ENCODE data around the gene PLB1. TPM values are rescaled to one million over a fixed set of nuclear protein-coding genes. Genes with fewer than 3 reads are reported as not detected.

PLB1 gene
- total and polyA plus RNA-seq, 9 of the 15 experiments (the other 6 are each of a cell fraction or from before 2014, with no cell fraction given): 0.01 to 0.09 (median 0.07) TPM; not detected in 2

DNA sequence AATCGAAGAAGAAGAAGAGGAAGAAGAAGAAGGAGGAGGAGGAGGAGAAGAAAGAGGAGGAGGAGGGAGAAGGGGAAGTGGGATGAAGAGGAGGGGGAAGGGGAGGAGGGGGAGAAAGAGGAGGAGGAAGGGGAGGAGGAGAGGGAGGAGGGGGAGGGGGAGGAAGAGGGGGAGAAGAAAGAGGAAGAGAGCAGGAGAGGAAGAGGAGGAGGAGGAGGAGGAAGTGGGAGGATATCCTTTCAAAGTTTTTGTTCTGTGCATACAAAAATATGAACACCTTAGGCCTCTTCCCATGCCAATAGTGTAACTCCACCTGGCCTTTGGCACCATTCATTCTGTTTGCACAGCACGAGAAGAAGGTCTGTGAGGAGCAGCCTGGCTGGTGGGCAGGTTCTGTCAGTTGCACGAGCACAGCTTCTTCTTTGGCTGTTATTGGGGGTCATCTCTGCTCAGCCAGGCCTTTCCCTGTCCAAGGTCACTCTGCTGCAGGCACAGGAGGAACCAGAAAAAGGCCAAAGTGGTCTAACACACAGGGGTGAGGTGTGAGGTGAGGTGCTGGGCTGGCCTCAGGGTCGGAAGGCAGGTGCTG lies 25.8 kb upstream of the PLB1 start:
- 0% methylated on average over 4 of the region's 4 CpGs for WGBS (ENCODE audit: insufficient coverage, low coverage, missing lambda C conversion rate)
- Histone ChIP-seq H3K4me3 (no peak overlapping the region), H3K9ac (ENCODE audit: insufficient read depth in 1 of 2, low read depth in 2 of 2, low read length in 2 of 2) (no peak overlapping the region), H3K27ac (ENCODE audit: extremely low read depth, low read depth, low read length) (no peak overlapping the region), H4K20me1 (replicated peaks; ENCODE audit: control insufficient read depth, insufficient read depth, low read length) (no peaks in the 10 kb centered on the region), H3K4me2 (ENCODE audit: insufficient read depth, low read length) (no peak overlapping the region), H3K9me3 (replicated peaks; ENCODE audit: control insufficient read depth, insufficient read depth, low read depth, low read length) (no peaks in the 10 kb centered on the region), H3K27me3 (ENCODE audit: control insufficient read depth in 2 of 2, insufficient read depth in 2 of 2, low read length in 2 of 2) (peaks cover 0 to 15% of the 10 kb centered on the region in 2 experiments; a peak in 3 of 5 replicates), H3K36me3 (ENCODE audit: control insufficient read depth, insufficient read depth, low read length) (no peaks in the 10 kb centered on the region), H3K4me1 (replicated peaks in 1 of 2; ENCODE audit: control insufficient read depth in 2 of 2, insufficient read depth in 2 of 2, low read length in 2 of 2) (no peaks in the 10 kb centered on the region; a peak in 1 of 5 replicates), H2AFZ (ENCODE audit: low read depth, low read length) (no peak overlapping the region; the same call in 1 of the 2 replicates), H3K9me1 (ENCODE audit: control insufficient read depth, insufficient read depth, low read length) (no peaks in the 10 kb centered on the region), H3K79me2 (ENCODE audit: control insufficient read depth, insufficient read depth, low read length) (no peaks in the 10 kb centered on the region)
- peak; percentile 64; the same call in 1 of the 2 replicates for TF ChIP-seq ZNF263 (CRISPR knock-in tag; IDR thresholded peaks at IDR 0.05; ENCODE audit: borderline replicate concordance)
- TF ChIP-seq ARID2 (IDR thresholded peaks at IDR 0.05): no peak
- TF ChIP-seq SPI1 (IDR thresholded peaks at IDR 0.05; ENCODE audit: borderline replicate concordance, low read depth, low read length): peak; percentile 1; the same call in 1 of the 2 replicates
- ATAC-seq (no peak), FAIRE-seq (no peak), DNase-seq (ENCODE audit: extremely low read depth in 1 of 4, low spot score in 3 of 4) (no peak)
- POLR2A ChIA-PET: no interaction called here
- in situ Hi-C loops (cut with MboI) (no loop called here), intact Hi-C loops (cut with micrococcal nuclease) (no loop called here)
- BruUV-seq (replicated peaks): no TSS peak
- CTCF ChIA-PET (ENCODE audit: low intra/inter-chr PET ratio): no interaction called here

DNA sequence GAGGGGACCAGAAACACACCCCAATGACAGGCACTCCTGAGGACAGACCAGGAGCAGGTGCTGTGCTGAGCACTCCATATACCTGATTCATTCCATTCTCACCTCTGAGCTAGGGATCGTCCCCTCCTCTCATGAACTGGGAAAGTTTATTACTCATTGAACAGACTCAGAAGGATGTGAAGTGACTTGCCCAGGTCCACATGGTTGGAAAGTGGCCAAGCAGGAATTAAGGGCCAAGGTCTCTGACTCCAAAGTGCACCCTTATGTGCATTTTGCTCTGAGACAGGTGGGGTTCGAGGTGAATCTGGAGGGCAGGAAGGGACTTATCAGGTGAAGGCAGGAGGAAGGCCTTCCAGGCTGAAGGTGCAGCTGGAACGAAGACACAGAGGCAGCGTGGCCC lies 25.1 kb upstream of the PLB1 start:
- H3K27ac ChIP-seq (ENCODE audit: extremely low read depth, low read depth, low read length): no peak overlapping the region
- H4K20me1 ChIP-seq (replicated peaks; ENCODE audit: control insufficient read depth, insufficient read depth, low read length): no peaks in the 10 kb centered on the region
- no peaks in the 10 kb centered on the region for H3K36me3 ChIP-seq (ENCODE audit: control insufficient read depth, insufficient read depth, low read length)
- no peak overlapping the region for H3K4me3 ChIP-seq
- no TSS peak for BruUV-seq (replicated peaks)
- no peak overlapping the region for H2AFZ ChIP-seq (ENCODE audit: low read depth, low read length)
- ATAC-seq (no peak), DNase-seq (ENCODE audit: extremely low read depth in 1 of 4, low spot score in 3 of 4) (no peak), FAIRE-seq (no peak)
- no peaks in the 10 kb centered on the region for H3K9me1 ChIP-seq (ENCODE audit: control insufficient read depth, insufficient read depth, low read length)
- 6% methylated on average over 4 of the region's 4 CpGs for WGBS (ENCODE audit: insufficient coverage, low coverage, missing lambda C conversion rate)
- CTCF ChIA-PET (ENCODE audit: low intra/inter-chr PET ratio): no interaction called here
- H3K9ac ChIP-seq (ENCODE audit: insufficient read depth in 1 of 2, low read depth in 2 of 2, low read length in 2 of 2): no peak overlapping the region; a peak in 1 of 4 replicates
- peaks cover 0 to 14% of the 10 kb centered on the region in 2 experiments; a peak in 2 of 5 replicates for H3K27me3 ChIP-seq (ENCODE audit: control insufficient read depth in 2 of 2, insufficient read depth in 2 of 2, low read length in 2 of 2)
- no peak overlapping the region for H3K4me2 ChIP-seq (ENCODE audit: insufficient read depth, low read length)
- H3K79me2 ChIP-seq (ENCODE audit: control insufficient read depth, insufficient read depth, low read length): no peaks in the 10 kb centered on the region
- intact Hi-C loops (cut with micrococcal nuclease): no loop called here
- H3K4me1 ChIP-seq (replicated peaks in 1 of 2; ENCODE audit: control insufficient read depth in 2 of 2, insufficient read depth in 2 of 2, low read length in 2 of 2): no peaks in the 10 kb centered on the region; a peak in 1 of 5 replicates
- POLR2A ChIA-PET: no interaction called here
- no peaks in the 10 kb centered on the region for H3K9me3 ChIP-seq (replicated peaks; ENCODE audit: control insufficient read depth, insufficient read depth, low read depth, low read length)
- in situ Hi-C loops (cut with MboI): no loop called here
- 0 out of 2 replicates have a peak, but pooled peaks have one; percentile 51 for TF ChIP-seq ZNF134 (CRISPR knock-in tag; conservative IDR thresholded peaks at IDR 0.05)
- TF ChIP-seq SAFB (IDR thresholded peaks at IDR 0.05; ENCODE audit: borderline replicate concordance, low read depth, low read length): no peak
- TF ChIP-seq, protein P1, sequence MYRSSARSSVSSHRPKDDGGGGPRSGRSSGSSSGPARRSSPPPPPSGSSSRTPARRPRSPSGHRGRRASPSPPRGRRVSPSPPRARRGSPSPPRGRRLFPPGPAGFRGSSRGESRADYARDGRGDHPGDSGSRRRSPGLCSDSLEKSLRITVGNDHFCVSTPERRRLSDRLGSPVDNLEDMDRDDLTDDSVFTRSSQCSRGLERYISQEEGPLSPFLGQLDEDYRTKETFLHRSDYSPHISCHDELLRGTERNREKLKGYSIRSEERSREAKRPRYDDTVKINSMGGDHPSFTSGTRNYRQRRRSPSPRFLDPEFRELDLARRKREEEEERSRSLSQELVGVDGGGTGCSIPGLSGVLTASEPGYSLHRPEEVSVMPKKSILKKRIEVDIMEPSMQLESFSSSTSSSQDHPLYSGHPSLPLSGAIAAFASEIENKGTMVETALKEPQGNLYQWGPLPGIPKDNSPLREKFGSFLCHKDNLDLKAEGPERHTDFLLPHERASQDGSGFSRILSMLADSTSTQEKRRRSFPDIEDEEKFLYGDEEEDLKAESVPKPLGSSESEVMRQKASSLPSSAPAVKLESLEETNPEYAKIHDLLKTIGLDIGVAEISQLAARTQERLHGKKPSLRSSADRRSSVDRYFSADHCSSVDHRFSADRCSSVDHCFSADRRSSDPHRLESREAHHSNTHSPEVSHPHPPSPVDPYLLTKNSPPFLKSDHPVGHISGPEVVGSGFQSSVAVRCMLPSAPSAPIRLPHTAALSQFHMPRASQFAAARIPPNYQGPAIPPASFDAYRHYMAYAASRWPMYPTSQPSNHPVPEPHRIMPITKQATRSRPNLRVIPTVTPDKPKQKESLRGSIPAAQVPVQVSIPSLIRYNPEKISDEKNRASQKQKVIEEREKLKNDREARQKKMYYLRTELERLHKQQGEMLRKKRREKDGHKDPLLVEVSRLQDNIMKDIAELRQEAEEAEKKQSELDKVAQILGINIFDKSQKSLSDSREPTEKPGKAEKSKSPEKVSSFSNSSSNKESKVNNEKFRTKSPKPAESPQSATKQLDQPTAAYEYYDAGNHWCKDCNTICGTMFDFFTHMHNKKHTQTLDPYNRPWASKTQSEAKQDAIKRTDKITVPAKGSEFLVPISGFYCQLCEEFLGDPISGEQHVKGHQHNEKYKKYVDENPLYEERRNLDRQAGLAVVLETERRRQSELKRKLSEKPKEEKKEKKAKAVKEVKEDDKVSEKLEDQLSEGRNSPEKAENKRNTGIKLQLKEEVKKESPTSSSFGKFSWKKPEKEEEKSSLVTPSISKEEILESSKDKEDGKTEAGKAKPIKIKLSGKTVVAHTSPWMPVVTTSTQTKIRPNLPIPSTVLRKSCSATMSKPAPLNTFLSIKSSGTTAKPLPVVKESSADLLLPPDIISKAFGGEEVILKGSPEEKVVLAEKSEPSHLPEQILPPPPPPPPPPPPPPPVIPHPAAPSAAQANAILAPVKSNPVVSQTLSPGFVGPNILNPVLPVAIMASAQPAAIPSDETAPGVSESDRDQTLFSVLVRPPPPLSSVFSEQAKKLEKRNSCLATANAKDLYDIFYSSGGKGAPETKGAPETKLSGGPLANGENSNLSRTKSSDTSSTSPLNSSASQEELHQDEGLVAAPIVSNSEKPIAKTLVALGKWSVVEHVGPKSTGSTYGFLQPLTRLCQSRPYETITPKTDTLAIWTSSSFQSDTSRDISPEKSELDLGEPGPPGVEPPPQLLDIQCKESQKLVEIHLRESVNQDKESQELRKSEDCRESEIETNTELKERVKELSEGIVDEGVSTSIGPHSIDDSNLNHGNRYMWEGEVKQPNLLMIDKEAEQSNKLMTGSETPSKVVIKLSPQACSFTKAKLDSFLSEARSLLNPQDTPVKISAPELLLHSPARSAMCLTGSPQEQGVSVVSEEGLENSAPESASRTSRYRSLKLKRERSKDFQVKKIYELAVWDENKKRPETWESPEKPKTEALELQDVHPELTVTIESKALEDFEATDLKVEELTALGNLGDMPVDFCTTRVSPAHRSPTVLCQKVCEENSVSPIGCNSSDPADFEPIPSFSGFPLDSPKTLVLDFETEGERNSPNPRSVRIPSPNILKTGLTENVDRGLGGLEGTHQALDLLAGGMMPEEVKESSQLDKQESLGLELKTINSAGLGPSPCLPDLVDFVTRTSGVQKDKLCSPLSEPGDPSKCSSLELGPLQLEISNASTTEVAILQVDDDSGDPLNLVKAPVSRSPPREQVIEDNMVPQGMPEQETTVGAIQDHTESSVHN (IDR thresholded peaks at IDR 0.05; ENCODE audit: borderline replicate concordance in 1 of 2, low read depth in 1 of 2): no peak
- TF ChIP-seq NFXL1 (CRISPR knock-in tag; IDR thresholded peaks at IDR 0.05): no peak

Data from K562 (cell line).